ENCODE measurements around the gene FIGN. TPM values are rescaled to one million over a fixed set of nuclear protein-coding genes. Genes with fewer than 3 reads are reported as not detected.
A peak's percentile ranks its signal among the peaks of the same experiment; 100 is the strongest.

Gene FIGN
- total RNA-seq, 4 donors from 2014 or later = 5.8 to 12.0 (median 11.1) TPM

DNA sequence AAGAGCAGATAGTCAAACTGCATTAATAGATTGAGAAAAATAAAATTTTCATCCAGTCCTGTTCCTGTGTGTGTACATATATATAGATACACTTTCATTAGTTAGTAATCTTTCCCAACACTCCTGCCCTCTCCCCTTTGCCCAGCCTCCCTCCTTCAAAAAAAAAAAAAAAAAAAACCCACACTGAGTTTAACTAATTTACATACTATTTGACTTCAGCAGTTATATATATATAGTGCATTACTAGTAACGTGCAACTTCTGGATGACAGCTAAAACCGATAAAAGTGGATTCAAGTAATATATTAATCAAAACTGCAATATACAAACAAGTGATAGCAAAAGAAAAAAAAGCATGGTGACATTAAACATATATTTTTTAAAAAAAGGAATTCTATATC is 1.4 kb downstream of the FIGN start:
- Histone ChIP-seq H3K4me3 (peak overlapping the region; percentile 67 to 87 (median 80)), H3K27me3 (no peaks in the 10 kb centered on the region), H3K36me3 (no peaks in the 10 kb centered on the region), H3K27ac (replicated peaks in 1 of 4) (peak overlapping the region; percentile 93 to 98 (median 94)), H3K4me1 (peaks cover 4 to 45% (median 20%) of the 10 kb centered on the region in 4 donors), H3K9me3 (no peaks in the 10 kb centered on the region)
- intact Hi-C loops (cut with DNase I) = no loop called here
- TF ChIP-seq POLR2AphosphoS5 (IDR thresholded peaks at IDR 0.05) = no peak
- TF ChIP-seq POLR2A (IDR thresholded peaks at IDR 0.05; ENCODE audit: low read depth) = no peak
- TF ChIP-seq EP300 (IDR thresholded peaks at IDR 0.05) = no peak
- TF ChIP-seq, protein P1, sequence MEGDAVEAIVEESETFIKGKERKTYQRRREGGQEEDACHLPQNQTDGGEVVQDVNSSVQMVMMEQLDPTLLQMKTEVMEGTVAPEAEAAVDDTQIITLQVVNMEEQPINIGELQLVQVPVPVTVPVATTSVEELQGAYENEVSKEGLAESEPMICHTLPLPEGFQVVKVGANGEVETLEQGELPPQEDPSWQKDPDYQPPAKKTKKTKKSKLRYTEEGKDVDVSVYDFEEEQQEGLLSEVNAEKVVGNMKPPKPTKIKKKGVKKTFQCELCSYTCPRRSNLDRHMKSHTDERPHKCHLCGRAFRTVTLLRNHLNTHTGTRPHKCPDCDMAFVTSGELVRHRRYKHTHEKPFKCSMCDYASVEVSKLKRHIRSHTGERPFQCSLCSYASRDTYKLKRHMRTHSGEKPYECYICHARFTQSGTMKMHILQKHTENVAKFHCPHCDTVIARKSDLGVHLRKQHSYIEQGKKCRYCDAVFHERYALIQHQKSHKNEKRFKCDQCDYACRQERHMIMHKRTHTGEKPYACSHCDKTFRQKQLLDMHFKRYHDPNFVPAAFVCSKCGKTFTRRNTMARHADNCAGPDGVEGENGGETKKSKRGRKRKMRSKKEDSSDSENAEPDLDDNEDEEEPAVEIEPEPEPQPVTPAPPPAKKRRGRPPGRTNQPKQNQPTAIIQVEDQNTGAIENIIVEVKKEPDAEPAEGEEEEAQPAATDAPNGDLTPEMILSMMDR (IDR thresholded peaks at IDR 0.05) = no peak
- WGBS = 59% methylated on average over 2 of the region's 2 CpGs
- no peak for DNase-seq (ENCODE audit: extremely low spot score)

DNA sequence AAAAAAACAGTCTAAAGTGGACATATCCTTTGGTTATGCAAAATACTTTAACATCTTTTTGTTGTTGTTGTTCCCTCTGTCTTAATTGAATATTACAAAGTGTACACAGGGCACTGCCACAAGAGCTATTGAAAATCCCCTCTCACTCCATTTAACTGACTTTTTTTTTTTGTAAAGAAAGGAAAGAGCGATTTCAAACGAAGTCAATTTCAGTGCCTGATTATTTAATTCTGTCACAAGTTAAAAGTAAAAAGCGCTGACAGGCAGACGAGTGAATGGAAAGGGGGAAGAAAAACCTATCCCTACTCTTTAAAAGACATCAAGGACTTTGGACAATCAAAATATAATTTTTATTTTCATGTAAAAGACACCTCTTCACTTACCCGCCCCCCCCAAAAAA is 1.9 kb downstream of the FIGN start:
- no peak for DNase-seq (ENCODE audit: extremely low spot score)
- Histone ChIP-seq H3K27me3 (no peaks in the 10 kb centered on the region), H3K4me3 (peak overlapping the region; percentile 67 to 87 (median 80)), H3K4me1 (peaks cover 5 to 48% (median 20%) of the 10 kb centered on the region in 4 donors), H3K36me3 (no peaks in the 10 kb centered on the region), H3K9me3 (no peaks in the 10 kb centered on the region), H3K27ac (replicated peaks in 1 of 4) (peak overlapping the region; percentile 65 to 98 (median 80))
- TF ChIP-seq POLR2AphosphoS5 (IDR thresholded peaks at IDR 0.05) = no peak
- TF ChIP-seq, protein P1 (IDR thresholded peaks at IDR 0.05) = no peak
- intact Hi-C loops (cut with DNase I) = no loop called here
- WGBS = 51% methylated on average over 5 of the region's 5 CpGs

DNA sequence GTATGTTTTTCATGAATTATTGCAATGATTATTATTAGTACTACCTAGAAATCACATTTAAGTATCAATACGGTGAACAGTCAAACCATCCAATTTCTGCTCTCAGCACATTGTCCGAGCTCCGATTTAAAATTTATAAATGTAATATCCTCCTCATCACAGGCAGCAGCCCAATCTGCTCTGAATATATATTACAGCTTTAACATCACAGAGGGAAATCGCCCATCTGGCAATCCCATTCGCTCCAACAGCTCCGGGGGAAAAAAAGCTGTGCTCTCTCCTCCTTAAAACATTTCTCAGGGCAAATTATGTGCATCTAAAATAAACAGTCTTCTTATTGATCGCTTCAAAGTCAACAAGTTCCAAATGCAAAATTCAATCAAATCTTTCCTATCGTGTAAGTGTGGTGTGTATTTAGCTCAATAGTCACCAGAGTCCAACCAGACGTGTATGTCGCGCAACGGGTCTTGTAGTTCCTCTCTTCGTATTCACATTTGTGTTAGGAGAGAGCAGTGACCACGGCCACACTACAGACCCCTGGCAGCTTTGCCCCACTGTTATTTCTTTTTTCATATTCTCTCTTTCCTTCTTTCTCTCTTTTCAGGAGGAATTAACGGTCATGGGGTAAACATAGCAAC is 2.4 kb downstream of the FIGN start:
- WGBS = 48% methylated on average over 15 of the region's 15 CpGs
- H3K4me3 ChIP-seq = peak overlapping the region; percentile 67 to 87 (median 80)
- H3K36me3 ChIP-seq = no peaks in the 10 kb centered on the region
- no peaks in the 10 kb centered on the region for H3K9me3 ChIP-seq
- intact Hi-C loops (cut with DNase I) = no loop called here
- H3K27ac ChIP-seq (replicated peaks in 1 of 4) = peak overlapping the region; percentile 65 to 98 (median 80)
- H3K27me3 ChIP-seq = no peaks in the 10 kb centered on the region
- peaks cover 5 to 53% (median 20%) of the 10 kb centered on the region in 4 donors for H3K4me1 ChIP-seq
- TF ChIP-seq POLR2A (IDR thresholded peaks at IDR 0.05; ENCODE audit: low read depth) (no peak), POLR2AphosphoS5 (IDR thresholded peaks at IDR 0.05) (no peak), EP300 (IDR thresholded peaks at IDR 0.05) (no peak)
- TF ChIP-seq, protein P1 (IDR thresholded peaks at IDR 0.05) = no peak
- DNase-seq (ENCODE audit: extremely low spot score) = no peak

DNA sequence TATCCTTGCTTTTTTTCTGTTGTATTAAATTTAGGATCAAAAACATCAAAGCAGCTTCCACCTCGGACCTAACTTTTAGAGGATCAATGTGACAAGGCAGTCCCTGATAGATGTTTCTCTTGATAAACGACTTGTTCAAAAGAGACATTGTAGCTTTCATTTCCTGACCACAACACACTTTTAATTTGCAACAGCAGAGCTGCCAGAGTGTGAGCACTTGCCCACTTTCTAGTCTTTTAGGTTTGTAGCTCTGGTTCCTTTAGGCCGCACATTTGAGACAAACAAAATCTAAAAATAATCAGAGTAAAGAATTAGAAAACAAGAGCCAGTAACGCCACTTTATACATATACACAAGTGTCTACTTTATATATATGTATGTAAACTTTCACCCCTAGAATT is 3.1 kb downstream of the FIGN start:
- Histone ChIP-seq H3K9me3 (no peaks in the 10 kb centered on the region), H3K36me3 (no peaks in the 10 kb centered on the region), H3K4me3 (peak overlapping the region; percentile 67 to 87 (median 80)), H3K27ac (replicated peaks in 1 of 4) (peak overlapping the region; percentile 65 to 98 (median 80)), H3K4me1 (peaks cover 5 to 53% (median 20%) of the 10 kb centered on the region in 4 donors), H3K27me3 (no peaks in the 10 kb centered on the region)
- intact Hi-C loops (cut with DNase I) = no loop called here
- WGBS = 34% methylated on average over 4 of the region's 4 CpGs
- TF ChIP-seq EP300 (IDR thresholded peaks at IDR 0.05) (no peak), POLR2AphosphoS5 (IDR thresholded peaks at IDR 0.05) (no peak)
- no peak for DNase-seq (ENCODE audit: extremely low spot score)

DNA sequence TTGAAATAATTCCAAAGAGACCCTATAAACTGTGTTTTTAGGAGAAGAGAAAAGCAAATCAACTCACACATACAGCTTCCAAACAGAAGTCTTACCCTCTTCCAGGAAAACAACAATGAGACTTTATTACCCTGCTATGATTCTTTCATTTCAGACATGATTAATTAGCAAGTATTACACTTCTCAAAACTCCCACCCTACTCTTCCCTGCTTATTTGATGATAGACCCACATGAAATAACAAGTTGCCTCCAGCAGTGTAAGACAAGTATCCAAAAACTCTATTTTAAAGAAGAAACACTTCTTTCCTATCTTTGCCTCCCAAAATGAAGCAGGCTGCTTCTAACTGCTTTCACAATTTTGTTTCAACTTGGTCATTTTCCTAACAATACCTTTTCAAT is 4.1 kb downstream of the FIGN start:
- intact Hi-C loops (cut with DNase I) = no loop called here

More for the DNA sequence above, 4.1 kb downstream of the FIGN start:
- peaks cover 5 to 48% (median 13%) of the 10 kb centered on the region in 4 donors for H3K4me1 ChIP-seq
- no peaks in the 10 kb centered on the region for H3K36me3 ChIP-seq
- no peaks in the 10 kb centered on the region for H3K9me3 ChIP-seq
- TF ChIP-seq EP300 (IDR thresholded peaks at IDR 0.05) (no peak), POLR2A (IDR thresholded peaks at IDR 0.05; ENCODE audit: low read depth) (no peak), POLR2AphosphoS5 (IDR thresholded peaks at IDR 0.05) (no peak)
- TF ChIP-seq, protein P1 (IDR thresholded peaks at IDR 0.05) = no peak
- no peak for DNase-seq (ENCODE audit: extremely low spot score)
- H3K4me3 ChIP-seq = peak overlapping the region in 3 of 4 donors; percentile 4 to 87 (median 79)
- peak overlapping the region; percentile 65 to 98 (median 80) for H3K27ac ChIP-seq (replicated peaks in 1 of 4)
- no peaks in the 10 kb centered on the region for H3K27me3 ChIP-seq
